NCI-H2029 (cell line): Measurements from ENCODE around the gene GEMIN8.

ENCODE experiments used
- DNase-seq: peaks from one replicate; lab custom pipeline; 2025; lab: John Stamatoyannopoulos, UW

GEMIN8 gene

DNA sequence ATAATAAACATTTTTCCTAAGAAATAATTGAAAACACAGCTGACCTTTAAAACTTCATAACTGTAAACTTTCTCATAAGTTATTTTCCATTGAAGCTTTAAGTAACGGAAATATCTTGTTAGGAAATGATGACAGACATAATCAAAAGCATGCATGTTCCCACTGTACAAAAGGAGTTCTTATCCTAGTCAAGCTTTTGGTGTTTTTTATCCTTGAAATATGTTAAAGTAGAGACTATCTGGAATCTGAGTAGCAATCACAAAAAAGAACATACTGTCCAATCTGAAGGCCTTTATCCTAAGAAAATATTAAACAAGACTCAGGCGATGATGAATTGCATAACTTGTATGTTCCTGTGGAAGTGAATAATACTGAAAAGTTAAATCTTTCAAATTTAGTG, 14.4 kb downstream of the GEMIN8 start:
- no peak for DNase-seq

- DNase-seq = no peak
Measured at GRCh38 chrX:14014526-14014925, 15.2 kb downstream of the GEMIN8 start.

GRCh38 chrX:14013054-14013453, 16.6 kb downstream of the GEMIN8 start:
- DNase-seq = no peak

DNA sequence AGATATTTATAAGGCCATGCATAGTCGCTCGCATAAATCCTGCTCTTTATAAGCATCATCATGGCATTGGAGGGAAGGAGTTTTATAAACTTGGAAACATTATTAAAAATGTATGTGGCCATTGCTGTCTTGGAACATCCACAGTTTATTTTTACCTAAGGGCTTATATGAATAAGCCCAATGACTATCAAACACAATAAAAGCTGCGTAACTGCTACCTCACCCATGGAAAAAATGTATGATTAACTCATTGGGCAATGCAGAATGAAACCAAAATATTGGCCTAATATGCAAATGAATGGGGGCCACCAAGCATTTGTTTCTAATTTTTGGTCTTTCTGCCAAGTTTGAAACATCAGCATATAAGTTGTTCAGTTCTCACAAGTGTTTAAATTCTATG, 19.1 kb downstream of the GEMIN8 start:
- no peak for DNase-seq

GRCh38 chrX:14006540-14006939, 23.2 kb downstream of the GEMIN8 start:
- DNase-seq = no peak

- DNase-seq = no peak
Measured at GRCh38 chrX:14003876-14004425, 25.7 kb downstream of the GEMIN8 start.

- DNase-seq = no peak
Measured at GRCh38 chrX:14003028-14003427, 26.7 kb downstream of the GEMIN8 start.

DNA sequence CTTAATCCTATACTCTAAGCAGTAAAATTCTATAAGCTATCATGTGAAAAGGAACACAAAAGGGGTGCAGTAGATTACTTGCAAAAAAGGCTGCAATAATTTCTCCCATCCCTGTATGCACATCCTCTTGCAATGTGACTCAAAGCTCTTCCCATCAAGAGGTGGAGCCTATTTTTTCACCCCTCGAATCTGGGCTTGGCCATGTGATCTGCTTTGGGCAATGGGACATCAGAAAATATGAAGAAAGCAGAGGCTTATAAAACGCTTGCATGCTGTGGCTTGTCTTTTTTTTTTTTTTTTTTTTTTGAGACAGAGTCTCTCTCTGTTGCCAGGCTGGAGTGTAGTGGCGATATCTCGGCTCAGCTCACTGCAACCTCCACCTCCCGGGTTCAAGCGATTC, 33.0 kb downstream of the GEMIN8 start:
- DNase-seq = no peak

- DNase-seq = no peak
Measured at GRCh38 chrX:13994536-13995080, 35.1 kb downstream of the GEMIN8 start.

DNA sequence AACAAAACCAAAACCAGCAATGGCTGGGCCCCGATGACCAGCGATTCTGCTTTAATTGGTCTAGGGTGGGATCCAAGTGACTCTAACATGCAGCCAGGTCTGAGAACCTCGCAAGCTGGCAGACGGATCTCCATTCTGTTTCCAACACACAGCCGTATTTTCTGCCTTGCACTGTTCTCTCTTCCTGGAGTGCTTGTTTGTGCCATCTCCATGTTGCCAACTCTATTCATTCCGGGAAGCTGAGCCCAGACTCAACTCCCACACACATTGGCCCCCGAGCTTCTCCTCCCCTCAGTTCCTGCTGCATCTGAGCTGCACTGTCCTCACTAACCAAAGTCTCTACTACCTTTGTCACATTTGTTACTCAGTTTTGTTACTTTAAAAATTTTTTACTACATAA, 35.6 kb downstream of the GEMIN8 start:
- DNase-seq = no peak

DNA sequence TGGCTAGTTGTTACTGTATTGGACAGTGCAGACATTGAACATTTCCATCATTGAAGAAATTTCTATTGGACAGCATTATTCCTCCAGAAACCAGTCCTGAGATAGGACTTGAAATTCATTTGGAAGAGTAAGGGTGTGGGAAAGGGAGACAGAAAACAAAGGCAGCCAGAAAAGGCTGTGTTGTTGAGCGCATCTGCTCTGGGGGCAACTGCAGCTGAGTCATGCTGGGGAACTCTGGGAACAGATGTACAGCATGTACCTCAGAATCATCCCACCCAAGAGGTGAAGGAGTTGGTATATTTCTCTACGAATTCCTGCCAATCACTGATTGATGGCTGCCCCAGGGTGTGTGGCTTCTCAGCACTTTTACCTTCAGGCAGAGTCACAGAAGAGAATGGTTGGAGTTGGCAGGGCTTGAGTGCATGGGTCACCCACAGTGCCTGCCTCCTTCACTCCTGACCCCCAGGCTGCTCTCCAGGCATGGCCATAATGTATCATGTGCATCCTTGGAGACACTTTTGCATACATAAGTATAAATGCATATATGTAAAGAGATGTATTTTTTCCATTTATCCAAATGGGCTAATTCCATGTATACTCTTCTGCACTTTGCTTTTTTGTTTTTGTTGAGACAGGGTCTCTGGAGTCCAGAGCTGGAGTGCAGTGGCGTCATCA, 39.4 kb downstream of the GEMIN8 start:
- no peak for DNase-seq

GRCh38 chrX:13985697-13986435, 43.8 kb downstream of the GEMIN8 start:
- no peak for DNase-seq

DNA sequence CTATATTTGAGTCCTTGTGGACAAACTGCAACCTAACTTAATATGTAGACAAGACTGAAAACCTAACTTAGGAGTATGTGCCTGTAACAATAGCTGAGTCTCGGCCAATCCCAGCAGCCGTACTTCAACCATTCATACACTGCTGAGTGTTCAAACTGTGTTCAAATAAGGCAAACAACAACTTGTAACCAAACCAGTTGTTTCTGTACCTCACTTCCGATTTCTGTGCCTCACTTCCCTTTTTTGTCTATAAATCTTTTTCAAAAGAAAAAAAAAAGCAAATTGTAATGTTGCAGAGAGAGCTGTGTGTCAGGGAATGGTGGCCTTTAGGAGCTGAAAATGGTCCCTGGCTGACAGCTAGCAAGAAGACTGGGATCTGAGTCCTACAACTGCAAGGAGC, 46.0 kb downstream of the GEMIN8 start:
- DNase-seq = no peak

GRCh38 chrX:13968198-13968597, 61.5 kb downstream of the GEMIN8 start:
- DNase-seq = no peak

- DNase-seq = no peak
Measured at GRCh38 chrX:13967636-13968035, 62.1 kb downstream of the GEMIN8 start.

DNA sequence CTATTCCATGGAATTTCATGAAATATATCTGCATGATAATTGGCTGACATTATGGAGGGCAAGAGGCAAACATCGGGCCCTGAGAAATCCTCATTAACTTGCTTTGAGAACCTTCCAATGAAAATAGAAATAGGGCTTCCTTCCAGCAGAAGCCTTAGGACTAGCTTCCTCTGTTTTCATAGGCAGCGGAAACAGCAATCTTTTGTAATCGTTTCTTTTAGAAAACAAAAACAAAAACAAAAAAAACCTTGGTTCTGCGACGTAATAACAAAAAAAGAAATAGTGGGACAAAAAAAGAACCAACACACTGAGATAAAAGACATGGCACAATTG, 62.9 kb downstream of the GEMIN8 start:
- no peak for DNase-seq

DNA sequence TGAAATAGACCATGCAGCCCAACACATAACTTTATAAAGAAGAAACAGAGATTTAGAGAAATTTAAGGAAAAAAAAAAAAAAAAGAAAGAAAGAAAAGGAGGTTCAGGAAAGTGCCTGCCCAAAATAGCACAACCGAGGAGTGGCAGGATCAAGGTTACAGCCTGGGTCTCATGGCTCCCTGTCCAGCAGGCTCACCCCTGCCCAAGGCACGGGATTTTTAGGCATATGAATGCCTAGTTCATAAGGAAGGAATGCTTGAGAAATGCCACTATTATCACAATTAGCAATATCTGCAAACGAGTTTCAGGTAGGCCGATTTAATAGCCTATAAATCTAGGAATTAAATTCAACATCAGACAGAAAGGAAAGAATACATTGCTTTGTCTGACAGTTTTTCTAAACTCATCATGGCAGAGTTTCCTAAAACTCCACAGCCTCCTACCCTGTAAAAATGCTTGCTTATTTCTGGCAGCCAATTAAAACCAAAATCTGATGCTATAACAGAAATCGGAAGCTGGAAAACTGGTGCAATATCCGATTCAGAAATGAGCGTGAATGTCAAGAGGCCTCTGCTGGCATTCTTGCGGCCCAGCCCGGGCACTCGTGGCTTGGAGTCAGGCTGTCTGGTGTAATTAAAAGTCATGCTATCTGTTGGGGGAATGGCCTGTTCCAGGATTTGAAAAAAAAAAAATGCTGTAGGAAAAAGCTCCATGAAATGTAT, 63.5 kb downstream of the GEMIN8 start:
- DNase-seq = no peak

DNA sequence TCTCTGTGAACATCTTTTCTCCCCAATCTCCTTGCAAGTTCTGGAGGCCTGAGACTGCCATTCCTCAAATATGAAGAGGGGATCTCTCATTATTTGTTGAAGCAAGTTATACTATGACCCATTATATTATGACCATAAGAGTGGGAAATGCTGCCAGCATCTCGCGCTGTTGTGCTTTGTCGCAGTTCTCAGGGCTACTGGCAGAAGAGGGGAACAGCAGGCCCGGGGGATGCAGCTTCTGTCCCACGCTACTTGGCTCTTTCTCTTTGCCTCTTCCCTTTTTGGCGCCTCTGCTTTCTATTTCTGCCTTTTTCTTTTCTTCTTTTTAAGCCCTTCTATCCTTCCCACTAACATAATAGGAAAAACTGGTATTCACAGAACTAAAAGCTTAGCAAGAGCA, 64.2 kb downstream of the GEMIN8 start:
- no peak for DNase-seq

- no peak for DNase-seq
Measured at GRCh38 chrX:13956998-13957397, 72.7 kb downstream of the GEMIN8 start.
